DND-41 (cell line): ENCODE measurements around the gene ATAD2B.

Experiments used
- CTCF ChIP-seq: IDR thresholded peaks from 2 replicates; pipeline ENCODE4 v1.5.1; 2012; ENCODE audit warnings: borderline replicate concordance, low read length, moderate library complexity, mild to moderate bottlenecking; ENCODE audit not compliant: poor library complexity, severe bottlenecking; ENCODE audit errors: extremely low read depth
- EZH2 ChIP-seq: IDR thresholded peaks from 3 replicates; pipeline ENCODE4 v1.6.1; 2012; ENCODE audit warnings: borderline replicate concordance, low read depth, mild to moderate bottlenecking, moderate library complexity, low read length, inconsistent platforms; ENCODE audit not compliant: severe bottlenecking

GRCh38 chr2:23761638-23762037, 165.3 kb downstream of the ATAD2B start:
- no peak for TF ChIP-seq CTCF
- no peak for TF ChIP-seq EZH2
